Left forelimb (tissue), 1 donor: Measurements from ENCODE around the gene ZNF69.
"Not testable (repeated sequence)": the region's sequence is repeated elsewhere in the genome, so short reads cannot be mapped to it uniquely, and the experiment has no call there.

ENCODE experiments used
- DNase-seq: peaks from one replicate; pipeline ENCODE4 v3.0.0-alpha.2; 2018; ENCODE audit warnings: low spot score

Gene ZNF69

GRCh38 chr19:11894851-11895250 is 7.3 kb downstream of the ZNF69 start:
- no peak for DNase-seq

- DNase-seq: no peak
Observed at GRCh38 chr19:11902228-11902627, 14.6 kb downstream of the ZNF69 start.

- DNase-seq: no peak
Observed at GRCh38 chr19:11905928-11906327, 18.3 kb downstream of the ZNF69 start.

- DNase-seq: not testable (repeated sequence)
Observed at GRCh38 chr19:11911937-11912336, 24.4 kb downstream of the ZNF69 start.

- not testable (repeated sequence) for DNase-seq
Observed at GRCh38 chr19:11914417-11915051, 27.0 kb downstream of the ZNF69 start.

- no peak for DNase-seq
Observed at GRCh38 chr19:11921852-11922495, 34.4 kb downstream of the ZNF69 start.

- DNase-seq: peak; percentile 95
Observed at GRCh38 chr19:11924886-11925650, 37.5 kb downstream of the ZNF69 start, which contains the start of gene ZNF700. TSS of gene ZNF700 (plus strand) at chr19:11925107. CDS start at chr19:11925211, 104 bp downstream.

- not testable (repeated sequence) for DNase-seq
Observed at GRCh38 chr19:11925651-11926187, 38.1 kb downstream of the ZNF69 start.

GRCh38 chr19:11927227-11927626 is 39.6 kb downstream of the ZNF69 start:
- DNase-seq: no peak

GRCh38 chr19:11931051-11931450 is 43.5 kb downstream of the ZNF69 start:
- DNase-seq: no peak

- no peak for DNase-seq
Observed at GRCh38 chr19:11931513-11931912, 43.9 kb downstream of the ZNF69 start.

- not testable (repeated sequence) for DNase-seq
Observed at GRCh38 chr19:11935829-11936228, 48.2 kb downstream of the ZNF69 start.

- not testable (repeated sequence) for DNase-seq
Observed at GRCh38 chr19:11938383-11938782, 50.8 kb downstream of the ZNF69 start.

GRCh38 chr19:11941361-11941887 is 53.8 kb downstream of the ZNF69 start:
- DNase-seq: not testable (repeated sequence)

- no peak for DNase-seq
Observed at GRCh38 chr19:11942008-11942842, 54.6 kb downstream of the ZNF69 start.

GRCh38 chr19:11942843-11943108 is 55.2 kb downstream of the ZNF69 start:
- DNase-seq: no peak

GRCh38 chr19:11944656-11945055 is 57.1 kb downstream of the ZNF69 start:
- DNase-seq: no peak

- DNase-seq: no peak
Observed at GRCh38 chr19:11948646-11949045, 61.1 kb downstream of the ZNF69 start.

- no peak for DNase-seq
Observed at GRCh38 chr19:11949201-11949600, 61.6 kb downstream of the ZNF69 start.

GRCh38 chr19:11949614-11950080 is 62.1 kb downstream of the ZNF69 start:
- DNase-seq: not testable (repeated sequence)

GRCh38 chr19:11950312-11950711 is 62.7 kb downstream of the ZNF69 start:
- DNase-seq: no peak
